GM12891 (cell line): ENCODE measurements around the gene CUBN.
A peak's percentile ranks its signal among the peaks of the same experiment; 100 is the strongest.

ENCODE experiments used
- DNase-seq: peaks from one replicate; pipeline ENCODE4 v3.0.0; 2011; ENCODE audit warnings: low spot score; ENCODE audit not compliant: insufficient read length
- FAIRE-seq: peaks from 2 replicates; lab custom pipeline; 2011; peaks lifted over from hg19 to GRCh38; lab: Jason Lieb, UNC
- PAX5 ChIP-seq: IDR thresholded peaks from 2 replicates; pipeline ENCODE4 v1.6.1; 2011; ENCODE audit warnings: low read length, moderate library complexity, mild to moderate bottlenecking; ENCODE audit not compliant: insufficient read depth, severe bottlenecking
- POLR2A ChIP-seq: IDR thresholded peaks from 2 replicates; pipeline ENCODE4 v1.6.1; 2011; ENCODE audit warnings: low read depth, low read length, control low read depth
- POLR2AphosphoS5 ChIP-seq: IDR thresholded peaks from 2 replicates; pipeline ENCODE4 v1.6.1; 2011; ENCODE audit warnings: low read depth, low read length, control low read depth
- POU2F2 ChIP-seq: IDR thresholded peaks from 2 replicates; pipeline ENCODE4 v1.6.1; 2011; ENCODE audit warnings: low read depth, mild to moderate bottlenecking, control low read depth, low read length, moderate library complexity
- SPI1 ChIP-seq: IDR thresholded peaks from 2 replicates; pipeline ENCODE4 v1.6.1; 2011; ENCODE audit warnings: low read depth, low read length, control low read depth
- TAF1 ChIP-seq: IDR thresholded peaks from 2 replicates; pipeline ENCODE4 v1.6.1; 2011; ENCODE audit warnings: low read depth, low read length, control low read depth

The CUBN gene

GRCh38 chr10:16853809-16854208 is 275.8 kb downstream of the CUBN start:
- no peak for DNase-seq
- FAIRE-seq = no peak
- TF ChIP-seq TAF1 (no peak), PAX5 (no peak), SPI1 (no peak), POU2F2 (no peak), POLR2A (no peak), POLR2AphosphoS5 (no peak)

GRCh38 chr10:16853201-16853600 is 276.4 kb downstream of the CUBN start:
- FAIRE-seq = no peak
- no peak for DNase-seq
- TF ChIP-seq SPI1 (no peak), POU2F2 (no peak), POLR2A (no peak), TAF1 (no peak), POLR2AphosphoS5 (no peak), PAX5 (no peak)

- DNase-seq = no peak
- no peak for TF ChIP-seq POLR2AphosphoS5
- no peak for TF ChIP-seq TAF1
- TF ChIP-seq SPI1 = no peak
- FAIRE-seq = no peak
Measured at GRCh38 chr10:16852624-16853023, 277.0 kb downstream of the CUBN start.

GRCh38 chr10:16848562-16849154 is 281.0 kb downstream of the CUBN start:
- TF ChIP-seq POU2F2 (no peak), POLR2AphosphoS5 (no peak)
- DNase-seq = no peak
- no peak for FAIRE-seq

GRCh38 chr10:16847644-16848043 is 282.0 kb downstream of the CUBN start:
- TF ChIP-seq POU2F2 = no peak
- no peak for TF ChIP-seq TAF1
- TF ChIP-seq SPI1 = no peak
- no peak for TF ChIP-seq POLR2AphosphoS5
- TF ChIP-seq POLR2A = no peak
- no peak for TF ChIP-seq PAX5
- FAIRE-seq (no peak), DNase-seq (no peak)

GRCh38 chr10:16845248-16845647 is 284.4 kb downstream of the CUBN start:
- TF ChIP-seq PAX5 (no peak), SPI1 (no peak), POLR2AphosphoS5 (no peak), TAF1 (no peak), POLR2A (no peak), POU2F2 (no peak)
- DNase-seq (no peak), FAIRE-seq (no peak)

- no peak for TF ChIP-seq POU2F2
- TF ChIP-seq SPI1 = no peak
- TF ChIP-seq POLR2AphosphoS5 = no peak
- no peak for TF ChIP-seq TAF1
- no peak for TF ChIP-seq PAX5
- TF ChIP-seq POLR2A = no peak
- FAIRE-seq (peak; percentile 61), DNase-seq (no peak)
Measured at GRCh38 chr10:16843252-16843870, 286.2 kb downstream of the CUBN start.

GRCh38 chr10:16835228-16835627 is 294.4 kb downstream of the CUBN start:
- no peak for DNase-seq
- FAIRE-seq = no peak
- TF ChIP-seq POLR2A (no peak), SPI1 (no peak), POLR2AphosphoS5 (no peak), TAF1 (no peak), PAX5 (no peak), POU2F2 (no peak)

- TF ChIP-seq POLR2A = no peak
- no peak for TF ChIP-seq POU2F2
- no peak for TF ChIP-seq POLR2AphosphoS5
- no peak for TF ChIP-seq SPI1
- no peak for TF ChIP-seq PAX5
- TF ChIP-seq TAF1 = no peak
- FAIRE-seq (no peak), DNase-seq (no peak)
Measured at GRCh38 chr10:16832351-16833080, 297.1 kb downstream of the CUBN start.
